HG03378 (cell line): ENCODE data around the gene CNN2.

Experiments used
- ATAC-seq: cut with Tn5 transposase; IDR thresholded peaks from one replicate; pipeline ENCODE4 v1.9.1; 2021; ENCODE audit warnings: mild to moderate bottlenecking, moderate library complexity; ENCODE audit not compliant: unreplicated experiment

Gene CNN2

DNA sequence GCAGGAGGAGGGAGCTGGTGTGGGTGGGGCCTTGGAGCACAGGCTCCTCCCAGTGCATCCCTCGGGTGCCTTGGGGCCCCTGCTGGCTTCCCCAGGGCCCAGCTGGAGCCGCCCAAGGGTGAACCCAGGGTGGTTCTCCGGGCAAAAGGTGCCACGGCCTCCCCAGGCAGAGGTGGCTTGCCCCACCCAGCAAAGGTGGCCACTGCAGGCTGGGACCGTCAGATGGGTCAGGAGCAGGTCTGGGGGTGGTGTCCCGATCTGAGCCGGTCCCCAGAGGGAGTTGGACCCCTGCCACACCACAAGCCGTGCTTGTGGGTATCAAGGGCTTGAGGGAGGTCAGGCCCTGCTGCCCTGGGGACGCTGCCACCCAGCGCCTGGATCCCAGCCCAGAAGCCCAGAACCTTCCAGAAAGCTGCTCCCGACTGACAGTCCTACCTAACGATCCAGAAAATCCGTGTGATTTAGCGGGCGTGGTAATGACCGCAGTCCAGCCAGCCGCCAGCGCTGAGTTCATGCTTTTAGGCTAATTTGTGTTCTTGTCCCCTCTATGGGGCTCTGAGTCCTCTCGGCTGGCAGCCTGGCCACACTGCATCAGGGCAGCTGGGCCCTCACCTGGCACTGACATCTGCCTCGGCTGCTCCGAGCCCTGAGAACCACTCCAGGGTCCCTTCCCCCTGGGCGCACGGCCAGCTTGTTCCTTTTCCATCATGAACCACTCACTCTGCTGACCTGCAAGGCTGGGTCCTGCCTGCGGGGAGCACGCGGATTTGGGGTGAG lies 31.2 kb upstream of the CNN2 start:
- ATAC-seq = no peak

DNA sequence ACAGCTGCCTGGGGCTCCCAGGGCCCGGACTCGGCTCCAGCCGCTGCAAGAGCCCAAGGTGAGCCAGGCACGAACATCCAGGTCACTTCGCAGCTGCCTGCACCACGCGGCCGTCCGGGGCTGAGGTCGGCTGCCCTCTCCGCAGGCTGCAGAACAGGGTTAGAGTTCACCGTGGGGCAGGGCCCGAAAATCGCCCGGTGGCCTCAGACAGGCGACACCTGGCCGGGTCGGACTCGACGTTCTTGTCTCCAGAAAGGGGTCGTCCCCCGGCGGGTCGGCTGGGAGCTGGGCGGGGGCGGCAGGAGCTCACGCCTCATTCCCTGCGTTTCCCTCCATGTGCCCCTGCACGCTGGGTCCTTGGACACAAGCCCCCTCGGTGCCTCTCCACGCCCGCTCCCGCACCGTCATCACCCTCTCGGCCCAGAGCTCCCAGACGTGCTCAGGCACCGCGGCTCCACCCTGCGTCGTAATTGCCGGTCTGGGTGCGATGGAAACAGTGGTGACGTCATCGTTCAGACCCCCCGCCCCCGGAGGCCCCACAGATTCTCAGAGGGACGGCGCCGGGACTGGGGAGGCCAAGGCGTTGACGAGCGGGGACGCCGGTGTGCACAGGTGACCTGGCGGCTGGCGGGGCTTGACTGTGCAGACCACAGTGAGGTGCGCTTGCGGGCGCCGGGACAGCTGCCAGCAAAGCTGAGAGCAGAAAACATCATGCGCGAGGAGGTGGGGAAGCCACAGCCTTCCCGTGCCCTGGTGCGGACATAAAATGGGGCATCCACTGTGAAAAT lies 30.2 kb upstream of the CNN2 start:
- no peak for ATAC-seq

DNA sequence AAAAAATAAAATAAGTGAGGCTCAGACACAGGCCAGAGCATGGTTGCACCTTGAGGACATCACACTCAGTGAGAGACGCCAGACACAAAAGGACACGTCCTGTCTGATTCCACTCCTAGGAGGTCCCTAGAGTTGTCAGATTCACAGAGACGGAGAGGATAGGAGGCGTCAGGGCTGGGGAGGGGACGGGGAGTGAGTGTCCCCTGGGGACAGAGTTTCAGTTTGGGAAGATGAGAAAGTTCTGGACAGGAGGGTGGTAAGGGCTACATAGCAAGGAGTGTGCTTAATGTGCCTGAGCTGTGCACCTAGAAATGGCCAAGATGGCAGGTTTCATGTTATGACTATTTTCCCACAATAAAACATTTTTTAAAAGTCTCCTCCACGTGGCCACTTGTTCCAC lies 28.3 kb upstream of the CNN2 start:
- no peak for ATAC-seq

DNA sequence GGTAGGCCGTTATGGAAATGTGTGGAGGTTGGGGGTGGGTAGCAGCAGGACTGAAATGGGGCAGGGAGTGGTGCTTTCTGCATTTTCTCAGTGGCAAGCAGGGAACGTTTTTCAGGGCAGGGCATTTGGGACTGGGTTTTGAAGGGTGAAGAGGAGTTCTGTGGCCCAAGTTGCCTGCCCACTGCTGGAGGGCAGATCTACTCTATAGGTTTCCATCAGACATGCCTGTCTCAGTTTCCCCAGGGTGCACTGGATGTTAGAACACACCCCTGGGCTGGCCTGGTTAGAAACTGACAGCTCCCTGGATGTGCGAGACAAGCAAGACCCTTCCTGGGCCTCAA lies 27.1 kb upstream of the CNN2 start:
- no peak for ATAC-seq

DNA sequence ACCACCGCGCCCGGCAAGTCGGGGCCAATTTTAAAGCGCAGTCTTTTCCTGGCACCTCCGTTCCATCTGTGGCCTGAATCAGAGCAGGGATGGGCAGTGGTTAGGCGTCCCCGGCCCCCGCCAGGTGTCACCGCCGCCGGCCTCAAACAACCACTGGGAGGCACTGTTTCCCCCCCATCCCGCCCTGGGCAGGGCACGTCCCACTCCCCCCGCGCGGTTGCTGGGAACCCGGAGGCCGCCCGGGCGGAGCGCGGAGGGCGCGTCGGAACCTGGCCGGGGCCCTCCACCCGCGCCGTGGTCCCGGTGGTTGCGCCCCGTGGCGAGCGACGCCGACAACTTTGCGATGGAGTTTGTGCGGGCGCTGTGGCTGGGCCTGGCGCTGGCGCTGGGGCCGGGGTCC lies 26.3 kb upstream of the CNN2 start, which contains the start of gene GRIN3B:
Gene GRIN3B (plus strand): TSS at position 325 of the 400 bp plus-strand sequence. CDS start 19 bp downstream, at position 344.
- no peak for ATAC-seq

DNA sequence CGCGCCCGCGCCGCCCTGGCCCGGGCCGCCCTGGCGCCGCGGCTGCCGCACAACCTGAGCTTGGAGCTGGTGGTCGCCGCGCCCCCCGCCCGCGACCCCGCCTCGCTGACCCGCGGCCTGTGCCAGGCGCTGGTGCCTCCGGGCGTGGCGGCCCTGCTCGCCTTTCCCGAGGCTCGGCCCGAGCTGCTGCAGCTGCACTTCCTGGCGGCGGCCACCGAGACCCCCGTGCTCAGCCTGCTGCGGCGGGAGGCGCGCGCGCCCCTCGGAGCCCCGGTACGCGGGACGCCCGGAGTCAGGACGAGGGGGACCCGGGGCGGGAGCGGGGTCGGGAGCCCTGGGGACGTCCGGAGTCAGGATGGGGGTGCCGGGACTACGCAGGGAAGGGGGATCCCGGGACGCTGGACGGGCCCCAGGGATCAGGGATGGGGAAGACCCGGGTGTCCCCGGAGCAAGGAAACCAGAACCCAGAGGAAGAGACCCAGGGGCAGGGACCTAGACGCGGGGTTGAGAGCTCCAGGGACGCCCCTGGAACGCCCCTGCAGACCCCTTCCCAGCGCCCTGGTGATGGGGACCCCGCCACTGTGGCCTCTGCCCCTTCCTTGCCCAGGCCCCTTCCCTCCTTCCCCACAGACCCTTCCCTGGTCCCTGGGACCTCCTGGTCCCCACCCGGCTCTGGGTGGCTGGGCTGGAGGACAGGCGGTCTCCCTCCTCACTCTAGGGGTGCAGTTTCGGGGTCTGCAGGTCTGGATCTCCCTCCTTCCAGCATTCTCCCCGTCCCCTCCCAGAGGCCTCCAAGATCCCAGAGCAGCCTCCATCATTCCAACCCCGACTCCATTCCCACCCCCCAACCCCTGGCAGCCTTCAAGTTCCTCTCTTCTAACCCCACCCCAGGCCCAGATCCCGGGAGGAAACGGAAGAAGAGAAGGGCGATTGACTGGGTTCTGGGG lies 25.5 kb upstream of the CNN2 start:
- ATAC-seq = no peak

DNA sequence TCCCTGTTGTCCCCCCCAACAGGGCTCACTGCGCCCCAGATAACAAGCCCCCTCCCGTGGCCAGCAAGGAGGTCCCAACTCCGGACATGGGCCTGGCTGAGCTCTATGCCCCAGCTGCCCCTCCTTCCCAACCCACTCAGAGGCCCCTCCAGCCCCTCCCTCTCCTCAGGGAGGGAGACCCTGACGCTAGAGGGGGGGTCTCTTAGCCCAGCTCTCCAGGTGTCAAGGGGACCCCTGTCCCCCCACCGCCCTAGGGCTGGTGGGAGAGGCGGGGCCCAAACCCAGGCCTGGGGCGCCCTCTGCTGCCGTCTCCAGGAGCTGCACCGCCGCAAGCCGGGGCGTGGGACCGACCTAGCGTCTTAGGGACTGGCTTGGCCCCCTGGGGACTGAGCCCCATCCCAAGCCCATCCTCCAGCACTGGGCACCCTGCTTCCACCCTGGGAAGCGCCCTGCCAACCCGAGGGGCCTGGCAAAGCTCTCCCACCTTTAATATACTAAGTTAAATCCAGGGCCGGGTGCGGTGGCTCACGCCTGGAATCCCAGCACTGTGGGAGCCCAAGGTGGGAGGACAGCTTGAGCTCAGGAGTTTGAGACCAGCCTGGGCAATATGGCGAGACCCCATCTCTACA lies 24.8 kb upstream of the CNN2 start:
- ATAC-seq = no peak

DNA sequence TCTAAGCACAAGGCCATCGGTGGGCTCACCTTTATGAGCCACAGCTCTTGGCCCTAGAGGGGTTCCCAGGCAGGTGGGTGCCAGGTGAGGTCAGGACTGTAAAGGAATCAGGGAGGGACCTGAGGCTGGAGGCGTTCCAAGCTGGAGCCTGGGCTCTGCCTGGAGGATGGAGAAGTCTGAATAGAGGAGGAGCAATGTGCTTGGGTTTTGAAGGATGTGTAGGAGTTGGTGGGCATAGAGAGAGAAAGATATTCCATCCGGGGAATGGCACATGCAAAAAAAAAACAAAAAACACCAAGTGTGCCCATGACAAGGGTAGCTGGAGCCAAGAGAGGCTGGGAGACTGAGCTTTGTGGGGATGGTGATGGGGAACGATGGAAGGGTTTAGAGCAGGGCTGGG lies 23.8 kb upstream of the CNN2 start:
- ATAC-seq = no peak

DNA sequence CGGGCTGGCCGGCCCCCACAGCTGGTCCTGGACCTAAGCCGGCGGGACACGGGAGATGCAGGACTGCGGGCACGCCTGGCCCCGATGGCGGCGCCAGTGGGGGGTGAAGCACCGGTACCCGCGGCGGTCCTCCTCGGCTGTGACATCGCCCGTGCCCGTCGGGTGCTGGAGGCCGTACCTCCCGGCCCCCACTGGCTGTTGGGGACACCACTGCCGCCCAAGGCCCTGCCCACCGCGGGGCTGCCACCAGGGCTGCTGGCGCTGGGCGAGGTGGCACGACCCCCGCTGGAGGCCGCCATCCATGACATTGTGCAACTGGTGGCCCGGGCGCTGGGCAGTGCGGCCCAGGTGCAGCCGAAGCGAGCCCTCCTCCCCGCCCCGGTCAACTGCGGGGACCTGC lies 23.1 kb upstream of the CNN2 start:
- no peak for ATAC-seq

DNA sequence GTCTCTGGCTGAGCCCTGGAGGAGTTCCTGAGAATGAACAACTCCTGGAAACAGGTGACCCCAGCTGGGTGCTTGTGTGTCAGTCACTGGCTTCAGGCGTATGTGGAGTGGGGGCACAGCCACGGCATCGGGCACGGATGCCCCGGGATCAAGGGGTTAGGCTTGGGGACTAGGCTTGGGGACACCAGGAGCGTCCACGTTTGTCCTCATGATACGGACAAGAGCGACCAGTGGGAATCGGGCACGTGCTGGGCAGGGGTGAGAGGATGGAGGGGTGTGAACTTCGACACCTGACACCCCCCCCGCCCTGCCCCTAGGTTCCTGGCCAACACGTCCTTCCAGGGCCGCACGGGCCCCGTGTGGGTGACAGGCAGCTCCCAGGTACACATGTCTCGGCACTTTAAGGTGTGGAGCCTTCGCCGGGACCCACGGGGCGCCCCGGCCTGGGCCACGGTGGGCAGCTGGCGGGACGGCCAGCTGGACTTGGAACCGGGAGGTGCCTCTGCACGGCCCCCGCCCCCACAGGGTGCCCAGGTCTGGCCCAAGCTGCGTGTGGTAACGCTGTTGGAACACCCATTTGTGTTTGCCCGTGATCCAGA lies 22.1 kb upstream of the CNN2 start:
- ATAC-seq = no peak

DNA sequence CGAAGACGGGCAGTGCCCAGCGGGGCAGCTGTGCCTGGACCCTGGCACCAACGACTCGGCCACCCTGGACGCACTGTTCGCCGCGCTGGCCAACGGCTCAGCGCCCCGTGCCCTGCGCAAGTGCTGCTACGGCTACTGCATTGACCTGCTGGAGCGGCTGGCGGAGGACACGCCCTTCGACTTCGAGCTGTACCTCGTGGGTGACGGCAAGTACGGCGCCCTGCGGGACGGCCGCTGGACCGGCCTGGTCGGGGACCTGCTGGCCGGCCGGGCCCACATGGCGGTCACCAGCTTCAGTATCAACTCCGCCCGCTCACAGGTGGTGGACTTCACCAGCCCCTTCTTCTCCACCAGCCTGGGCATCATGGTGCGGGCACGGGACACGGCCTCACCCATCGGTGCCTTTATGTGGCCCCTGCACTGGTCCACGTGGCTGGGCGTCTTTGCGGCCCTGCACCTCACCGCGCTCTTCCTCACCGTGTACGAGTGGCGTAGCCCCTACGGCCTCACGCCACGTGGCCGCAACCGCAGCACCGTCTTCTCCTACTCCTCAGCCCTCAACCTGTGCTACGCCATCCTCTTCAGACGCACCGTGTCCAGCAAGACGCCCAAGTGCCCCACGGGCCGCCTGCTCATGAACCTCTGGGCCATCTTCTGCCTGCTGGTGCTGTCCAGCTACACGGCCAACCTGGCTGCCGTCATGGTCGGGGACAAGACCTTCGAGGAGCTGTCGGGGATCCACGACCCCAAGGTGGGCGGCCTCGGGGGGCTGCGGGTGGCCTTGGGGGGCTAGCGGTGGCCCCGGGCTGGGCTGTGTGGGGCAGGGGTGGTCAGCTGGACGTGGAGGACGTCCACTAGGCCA lies 21.4 kb upstream of the CNN2 start:
- ATAC-seq = no peak

DNA sequence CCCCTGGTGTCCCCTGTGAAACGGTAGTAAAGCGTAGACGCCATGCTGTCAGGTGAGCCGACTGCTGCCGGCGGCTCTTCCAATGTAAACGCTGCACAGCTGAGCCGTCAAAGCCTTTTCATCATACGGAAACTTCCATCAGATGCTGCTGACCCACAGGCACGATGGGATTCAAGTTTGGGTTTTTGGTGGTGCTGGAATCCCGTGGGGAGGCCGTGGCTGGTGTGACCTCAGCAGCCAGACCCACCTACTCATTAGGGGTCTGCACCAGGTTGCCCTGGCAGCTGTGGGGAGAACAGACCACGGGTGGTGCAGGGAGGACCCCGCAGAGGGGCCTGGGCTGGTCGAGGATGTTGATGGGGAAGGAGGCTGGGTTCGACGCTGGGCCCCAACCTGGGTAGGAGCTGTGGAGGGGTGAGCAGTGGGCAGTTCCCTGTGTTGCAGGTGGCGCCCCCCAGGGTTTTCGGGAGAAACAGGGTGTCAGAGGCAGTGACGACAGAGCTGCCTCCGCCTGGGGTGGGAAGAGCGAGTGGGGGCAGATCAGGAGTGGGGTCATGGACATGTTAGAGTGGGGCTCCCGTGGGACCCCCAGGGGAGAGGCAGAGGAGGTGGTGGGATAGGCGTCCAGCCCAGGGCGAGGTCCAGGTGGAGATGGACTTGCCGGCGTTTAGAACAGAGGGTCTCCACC lies 19.6 kb upstream of the CNN2 start:
- no peak for ATAC-seq

DNA sequence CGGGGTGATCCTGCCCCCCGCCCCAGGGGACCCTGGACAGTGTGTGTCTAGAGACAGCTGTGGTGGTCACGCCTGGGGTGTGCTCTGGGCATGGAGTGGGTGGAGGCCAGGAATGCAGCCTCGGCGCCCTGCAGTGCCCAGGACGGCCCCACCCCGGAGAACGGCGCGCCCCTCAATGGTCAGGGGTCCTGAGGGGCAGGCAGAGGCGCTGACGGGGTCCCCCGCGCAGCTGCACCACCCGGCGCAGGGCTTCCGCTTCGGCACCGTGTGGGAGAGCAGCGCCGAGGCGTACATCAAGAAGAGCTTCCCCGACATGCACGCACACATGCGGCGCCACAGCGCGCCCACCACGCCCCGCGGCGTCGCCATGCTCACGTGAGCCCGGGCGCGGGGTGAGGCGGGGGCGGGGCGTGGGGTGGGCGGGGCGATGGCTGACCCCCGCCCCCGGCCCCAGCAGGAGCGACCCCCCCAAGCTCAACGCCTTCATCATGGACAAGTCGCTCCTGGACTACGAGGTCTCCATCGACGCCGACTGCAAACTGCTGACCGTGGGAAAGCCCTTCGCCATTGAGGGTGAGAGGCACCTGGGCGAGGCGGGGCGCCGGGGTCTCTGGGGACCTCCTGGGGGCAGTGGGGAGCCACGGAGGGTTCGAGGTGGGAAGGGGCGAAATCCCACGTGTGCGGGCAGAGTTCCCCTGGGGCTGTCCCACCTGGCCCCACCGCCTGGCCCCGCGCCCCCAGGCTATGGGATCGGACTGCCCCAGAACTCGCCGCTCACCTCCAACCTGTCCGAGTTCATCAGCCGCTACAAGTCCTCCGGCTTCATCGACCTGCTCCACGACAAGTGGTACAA lies 18.8 kb upstream of the CNN2 start:
- no peak for ATAC-seq

DNA sequence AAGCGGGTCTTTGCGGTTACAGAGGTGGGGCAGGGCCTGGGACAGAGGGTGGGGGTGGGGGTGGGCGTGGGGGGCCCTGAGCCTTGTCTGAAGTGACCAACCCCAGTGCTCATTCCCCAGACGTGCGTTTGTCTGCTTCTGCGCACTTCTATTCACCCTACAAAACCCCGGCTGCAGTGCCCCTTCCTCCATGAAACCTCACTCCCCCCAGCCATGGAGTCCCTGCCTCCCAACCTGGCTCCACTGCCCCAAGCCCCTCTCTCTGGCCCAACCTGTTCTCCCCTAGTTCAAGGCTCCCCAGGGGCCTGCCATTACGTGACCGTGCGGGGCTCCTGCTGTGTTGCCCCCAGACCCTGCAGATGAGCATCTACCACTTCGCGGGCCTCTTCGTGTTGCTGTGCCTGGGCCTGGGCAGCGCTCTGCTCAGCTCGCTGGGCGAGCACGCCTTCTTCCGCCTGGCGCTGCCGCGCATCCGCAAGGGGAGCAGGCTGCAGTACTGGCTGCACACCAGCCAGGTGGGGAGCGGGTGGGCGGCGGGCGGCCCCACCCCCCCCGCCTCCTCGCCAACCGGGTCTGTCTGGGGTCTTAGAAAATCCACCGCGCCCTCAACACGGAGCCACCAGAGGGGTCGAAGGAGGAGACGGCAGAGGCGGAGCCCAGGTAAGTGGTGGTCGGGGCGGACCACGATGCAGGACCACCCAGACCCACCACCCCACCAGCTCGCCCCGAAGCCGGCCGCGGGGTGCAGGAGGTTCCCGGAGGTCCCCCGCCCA lies 18.0 kb upstream of the CNN2 start:
- no peak for ATAC-seq

DNA sequence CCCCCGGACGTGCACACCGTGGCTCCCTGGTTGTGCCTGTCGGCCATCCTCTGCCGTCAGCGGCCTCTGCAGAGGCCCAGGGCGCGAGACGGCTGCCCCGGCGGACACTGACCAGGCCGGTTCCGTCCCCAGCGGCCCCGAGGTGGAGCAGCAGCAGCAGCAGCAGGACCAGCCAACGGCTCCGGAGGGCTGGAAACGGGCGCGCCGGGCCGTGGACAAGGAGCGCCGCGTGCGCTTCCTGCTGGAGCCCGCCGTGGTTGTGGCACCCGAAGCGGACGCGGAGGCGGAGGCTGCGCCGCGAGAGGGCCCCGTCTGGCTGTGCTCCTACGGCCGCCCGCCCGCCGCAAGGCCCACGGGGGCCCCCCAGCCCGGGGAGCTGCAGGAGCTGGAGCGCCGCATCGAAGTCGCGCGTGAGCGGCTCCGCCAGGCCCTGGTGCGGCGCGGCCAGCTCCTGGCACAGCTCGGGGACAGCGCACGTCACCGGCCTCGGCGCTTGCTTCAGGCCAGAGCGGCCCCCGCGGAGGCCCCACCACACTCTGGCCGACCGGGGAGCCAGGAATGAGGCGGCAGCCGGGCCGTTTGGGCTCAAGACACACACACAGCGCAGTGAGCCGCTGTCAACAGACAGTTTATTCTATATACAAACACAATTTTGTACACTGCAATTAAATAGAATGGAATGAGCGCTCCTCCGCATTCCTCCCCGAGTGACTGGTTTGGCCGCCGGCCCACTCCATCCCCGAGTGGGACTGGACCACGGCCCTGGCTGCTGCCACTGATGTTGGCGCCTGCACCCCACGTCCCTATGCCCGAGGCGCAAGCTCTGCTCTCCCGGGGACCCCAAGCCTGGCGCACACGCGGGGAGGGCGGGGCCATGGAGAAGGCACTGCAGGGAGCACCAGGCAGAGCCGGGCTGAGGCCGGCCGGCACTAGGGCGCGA lies 17.1 kb upstream of the CNN2 start:
- ATAC-seq = no peak

DNA sequence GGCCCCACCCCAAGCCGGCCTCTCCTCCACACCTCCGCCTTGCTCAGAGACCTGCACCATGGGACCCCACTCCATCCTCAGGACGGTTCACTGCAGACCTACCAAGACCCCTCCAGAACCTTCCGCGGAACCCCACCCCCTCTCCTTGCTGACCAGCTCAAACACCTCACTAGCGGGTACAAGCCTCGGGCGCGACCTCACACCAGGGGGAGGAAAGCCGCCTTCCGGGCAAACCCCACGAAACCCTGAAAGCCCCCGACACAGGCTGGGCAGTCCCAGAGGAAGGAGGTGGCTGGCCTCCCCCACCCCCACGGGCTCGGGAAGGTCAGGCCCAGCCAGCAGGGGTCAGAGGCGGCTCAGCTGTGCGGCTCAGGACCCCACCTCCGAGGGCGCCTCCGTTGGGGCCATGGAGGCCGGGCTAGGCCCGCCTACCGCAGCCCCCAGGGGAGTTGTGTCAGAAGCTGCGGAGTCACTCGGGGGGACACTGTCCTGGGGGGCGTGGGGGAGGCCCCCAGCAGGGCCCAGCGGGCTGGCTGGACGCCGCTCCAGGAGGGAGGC lies 16.3 kb upstream of the CNN2 start:
- no peak for ATAC-seq
